Measurements from ENCODE around the gene TMTC1. TPM values are rescaled to one million over a fixed set of nuclear protein-coding genes. Genes with fewer than 3 reads are reported as not detected.

The TMTC1 gene
- total RNA-seq, 2 donors from 2014 or later: 3.3 to 6.3 TPM

GRCh38 chr12:29673346-29673745 lies 110.4 kb downstream of the TMTC1 start:
- no peak for DNase-seq
- intact Hi-C loops (cut with DNase I): no loop called here
- Histone ChIP-seq H3K4me3 (no peak overlapping the region), H3K9ac (ENCODE audit: low read depth in 2 of 2, low read length in 2 of 2) (no peak overlapping the region), H3K36me3 (no peaks in the 10 kb centered on the region), H3K9me3 (no peaks in the 10 kb centered on the region), H3K4me1 (no peaks in the 10 kb centered on the region), H3K27ac (no peak overlapping the region), H3K27me3 (no peaks in the 10 kb centered on the region)
- no peak for TF ChIP-seq CTCF (IDR thresholded peaks at IDR 0.05)

- TF ChIP-seq CTCF (IDR thresholded peaks at IDR 0.05): no peak
- no peak overlapping the region for H3K9ac ChIP-seq (ENCODE audit: low read depth in 2 of 2, low read length in 2 of 2)
- H3K4me3 ChIP-seq: no peak overlapping the region
- H3K9me3 ChIP-seq: no peaks in the 10 kb centered on the region
- no peaks in the 10 kb centered on the region for H3K27me3 ChIP-seq
- H3K27ac ChIP-seq: no peak overlapping the region
- no peaks in the 10 kb centered on the region for H3K4me1 ChIP-seq
- H3K36me3 ChIP-seq: no peaks in the 10 kb centered on the region
- intact Hi-C loops (cut with DNase I): no loop called here
- DNase-seq: no peak
Measured at GRCh38 chr12:29672580-29672979, 111.2 kb downstream of the TMTC1 start.

- no peaks in the 10 kb centered on the region for H3K27me3 ChIP-seq
- no peak for TF ChIP-seq CTCF (IDR thresholded peaks at IDR 0.05)
- H3K27ac ChIP-seq: no peak overlapping the region
- H3K4me3 ChIP-seq: no peak overlapping the region
- no peak for DNase-seq
- intact Hi-C loops (cut with DNase I): no loop called here
- no peaks in the 10 kb centered on the region for H3K4me1 ChIP-seq
- no peak overlapping the region for H3K9ac ChIP-seq (ENCODE audit: low read depth in 2 of 2, low read length in 2 of 2)
- no peaks in the 10 kb centered on the region for H3K36me3 ChIP-seq
- no peaks in the 10 kb centered on the region for H3K9me3 ChIP-seq
Measured at GRCh38 chr12:29671742-29672141, 112.0 kb downstream of the TMTC1 start.

GRCh38 chr12:29667011-29667410 lies 116.7 kb downstream of the TMTC1 start:
- no peaks in the 10 kb centered on the region for H3K27me3 ChIP-seq
- no peak overlapping the region for H3K9ac ChIP-seq (ENCODE audit: low read depth in 2 of 2, low read length in 2 of 2)
- no peak overlapping the region for H3K27ac ChIP-seq
- intact Hi-C loops (cut with DNase I): no loop called here
- no peak overlapping the region for H3K4me3 ChIP-seq
- no peaks in the 10 kb centered on the region for H3K4me1 ChIP-seq
- no peak for DNase-seq
- H3K36me3 ChIP-seq: no peaks in the 10 kb centered on the region
- no peak for TF ChIP-seq CTCF (IDR thresholded peaks at IDR 0.05)
- no peaks in the 10 kb centered on the region for H3K9me3 ChIP-seq

- intact Hi-C loops (cut with DNase I): no loop called here
- H3K27me3 ChIP-seq: no peaks in the 10 kb centered on the region
- no peak overlapping the region for H3K27ac ChIP-seq
- no peaks in the 10 kb centered on the region for H3K4me1 ChIP-seq
- H3K9ac ChIP-seq (ENCODE audit: low read depth in 2 of 2, low read length in 2 of 2): no peak overlapping the region
- H3K4me3 ChIP-seq: no peak overlapping the region
- H3K9me3 ChIP-seq: no peaks in the 10 kb centered on the region
- no peak for TF ChIP-seq CTCF (IDR thresholded peaks at IDR 0.05)
- no peaks in the 10 kb centered on the region for H3K36me3 ChIP-seq
- DNase-seq: no peak
Measured at GRCh38 chr12:29665107-29665506, 118.6 kb downstream of the TMTC1 start.
